OCI-LY1 (cell line): ENCODE data around the gene PPP1R9A.

Experiments
- H2AFZ ChIP-seq: fragments of 200-600 bp; sonication (generic), shearing (Covaris generic); 2 replicates; pipeline ENCODE4 v1.6.0; 2014; ENCODE audit warnings: antibody characterized with exemption, mild to moderate bottlenecking, low read length
- H3F3A ChIP-seq: fragments of 200-600 bp; sonication (generic), shearing (Covaris generic); 2 replicates; pipeline ENCODE4 v1.6.0; 2014; ENCODE audit warnings: mild to moderate bottlenecking, antibody characterized with exemption, low read length, moderate library complexity; ENCODE audit not compliant: insufficient read depth
- H3K27ac ChIP-seq: fragments of 200-600 bp; sonication (generic); 2 replicates; pipeline ENCODE4 v1.5.1; 2014; ENCODE audit warnings: low read length, mixed run types, mild to moderate bottlenecking, low read depth; ENCODE audit not compliant: poor library complexity, severe bottlenecking
- H3K27me3 ChIP-seq: fragments of 200-600 bp; sonication (generic); 2 replicates; pipeline ENCODE4 v1.6.0; 2014; ENCODE audit warnings: antibody characterized with exemption, mild to moderate bottlenecking, low read length, moderate library complexity; ENCODE audit not compliant: insufficient read depth
- H3K36me3 ChIP-seq: fragments of 200-600 bp; sonication (generic); 2 replicates; pipeline ENCODE4 v1.6.1; 2014; ENCODE audit warnings: mild to moderate bottlenecking, antibody characterized with exemption, low read length, moderate library complexity, mixed read lengths; ENCODE audit not compliant: insufficient read depth
- H3K4me1 ChIP-seq: fragments of 200-600 bp; sonication (generic); 2 replicates; pipeline ENCODE4 v1.5.1; 2014; ENCODE audit warnings: mild to moderate bottlenecking, low read length, moderate library complexity; ENCODE audit not compliant: insufficient read depth, severe bottlenecking
- H3K4me2 ChIP-seq: fragments of 200-600 bp; sonication (generic), shearing (Covaris generic); 2 replicates; pipeline ENCODE4 v1.6.1; 2014; ENCODE audit warnings: low read length
- H3K4me3 ChIP-seq: fragments of 200-600 bp; sonication (generic); 2 replicates; pipeline ENCODE4 v1.5.1; 2014; ENCODE audit warnings: low read length, low read depth, mild to moderate bottlenecking, mixed read lengths; ENCODE audit not compliant: poor library complexity, severe bottlenecking
- H3K79me2 ChIP-seq: fragments of 200-600 bp; shearing (Covaris generic); 2 replicates; pipeline ENCODE4 v1.6.1; 2016; ENCODE audit warnings: mixed run types, low read length, mixed read lengths; ENCODE audit not compliant: insufficient read depth
- H3K9ac ChIP-seq: fragments of 200-600 bp; sonication (generic), shearing (Covaris generic); 2 replicates; pipeline ENCODE4 v1.6.1; 2014; ENCODE audit warnings: mild to moderate bottlenecking, low read length, mixed read lengths
- H3K9me2 ChIP-seq: fragments of 200-600 bp; sonication (generic), shearing (Covaris generic); 2 replicates; pipeline ENCODE4 v1.6.1; 2014; ENCODE audit warnings: low read depth, mild to moderate bottlenecking, low read length, mixed read lengths
- H3K9me3 ChIP-seq: fragments of 200-600 bp; shearing (Covaris generic); 2 replicates; pipeline ENCODE4 v1.6.1; 2014; ENCODE audit warnings: low read length, mixed read lengths
- H4K20me1 ChIP-seq: fragments of 200-600 bp; sonication (generic), shearing (Covaris generic); 2 replicates; pipeline ENCODE4 v1.6.0; 2016; ENCODE audit warnings: mild to moderate bottlenecking, low read length; ENCODE audit not compliant: insufficient read depth
- EZH2 ChIP-seq: fragments of 200-600 bp; sonication (generic), shearing (Covaris generic); IDR thresholded peaks from 2 replicates; pipeline ENCODE4 v1.8.0; 2017; ENCODE audit warnings: borderline replicate concordance, mixed run types, mild to moderate bottlenecking, antibody characterized with exemption, low read length, moderate library complexity, mixed read lengths
- TF ChIP-seq, protein P1 (sequence below): fragments of 200-600 bp; sonication (generic), shearing (Covaris generic); IDR thresholded peaks from 2 replicates; pipeline ENCODE4 v1.5.1; 2017; ENCODE audit warnings: mild to moderate bottlenecking, antibody characterized with exemption, low read length, moderate library complexity, mixed read lengths

The PPP1R9A gene

DNA sequence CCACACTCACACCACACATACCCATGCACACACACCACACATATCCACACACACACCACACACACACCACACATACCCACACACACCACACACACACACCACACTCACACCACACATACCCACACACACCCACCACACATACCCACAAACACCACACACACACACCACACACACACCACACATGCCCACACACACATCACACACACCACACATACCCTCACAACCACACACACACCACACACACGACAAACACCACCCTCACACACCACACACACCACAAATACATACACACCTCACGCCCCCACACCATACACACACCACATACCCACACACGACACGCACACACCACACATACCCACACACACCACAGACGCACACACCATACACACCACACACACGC lies 297.2 kb downstream of the PPP1R9A start:
- H3F3A ChIP-seq: no peaks in the 10 kb centered on the region
- no peaks in the 10 kb centered on the region; the same call in 1 of the 2 replicates for H4K20me1 ChIP-seq
- no peak overlapping the region for H3K4me2 ChIP-seq
- no peak overlapping the region for H2AFZ ChIP-seq
- no peak overlapping the region for H3K9ac ChIP-seq
- no peak overlapping the region for H3K27ac ChIP-seq
- H3K9me3 ChIP-seq: no peaks in the 10 kb centered on the region
- H3K4me3 ChIP-seq: no peak overlapping the region
- TF ChIP-seq, protein P1, sequence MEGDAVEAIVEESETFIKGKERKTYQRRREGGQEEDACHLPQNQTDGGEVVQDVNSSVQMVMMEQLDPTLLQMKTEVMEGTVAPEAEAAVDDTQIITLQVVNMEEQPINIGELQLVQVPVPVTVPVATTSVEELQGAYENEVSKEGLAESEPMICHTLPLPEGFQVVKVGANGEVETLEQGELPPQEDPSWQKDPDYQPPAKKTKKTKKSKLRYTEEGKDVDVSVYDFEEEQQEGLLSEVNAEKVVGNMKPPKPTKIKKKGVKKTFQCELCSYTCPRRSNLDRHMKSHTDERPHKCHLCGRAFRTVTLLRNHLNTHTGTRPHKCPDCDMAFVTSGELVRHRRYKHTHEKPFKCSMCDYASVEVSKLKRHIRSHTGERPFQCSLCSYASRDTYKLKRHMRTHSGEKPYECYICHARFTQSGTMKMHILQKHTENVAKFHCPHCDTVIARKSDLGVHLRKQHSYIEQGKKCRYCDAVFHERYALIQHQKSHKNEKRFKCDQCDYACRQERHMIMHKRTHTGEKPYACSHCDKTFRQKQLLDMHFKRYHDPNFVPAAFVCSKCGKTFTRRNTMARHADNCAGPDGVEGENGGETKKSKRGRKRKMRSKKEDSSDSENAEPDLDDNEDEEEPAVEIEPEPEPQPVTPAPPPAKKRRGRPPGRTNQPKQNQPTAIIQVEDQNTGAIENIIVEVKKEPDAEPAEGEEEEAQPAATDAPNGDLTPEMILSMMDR: no peak
- TF ChIP-seq EZH2: no peak
- no peaks in the 10 kb centered on the region for H3K4me1 ChIP-seq
- H3K9me2 ChIP-seq: no peaks in the 10 kb centered on the region
- H3K79me2 ChIP-seq: no peaks in the 10 kb centered on the region
- no peaks in the 10 kb centered on the region for H3K27me3 ChIP-seq
- no peaks in the 10 kb centered on the region for H3K36me3 ChIP-seq

DNA sequence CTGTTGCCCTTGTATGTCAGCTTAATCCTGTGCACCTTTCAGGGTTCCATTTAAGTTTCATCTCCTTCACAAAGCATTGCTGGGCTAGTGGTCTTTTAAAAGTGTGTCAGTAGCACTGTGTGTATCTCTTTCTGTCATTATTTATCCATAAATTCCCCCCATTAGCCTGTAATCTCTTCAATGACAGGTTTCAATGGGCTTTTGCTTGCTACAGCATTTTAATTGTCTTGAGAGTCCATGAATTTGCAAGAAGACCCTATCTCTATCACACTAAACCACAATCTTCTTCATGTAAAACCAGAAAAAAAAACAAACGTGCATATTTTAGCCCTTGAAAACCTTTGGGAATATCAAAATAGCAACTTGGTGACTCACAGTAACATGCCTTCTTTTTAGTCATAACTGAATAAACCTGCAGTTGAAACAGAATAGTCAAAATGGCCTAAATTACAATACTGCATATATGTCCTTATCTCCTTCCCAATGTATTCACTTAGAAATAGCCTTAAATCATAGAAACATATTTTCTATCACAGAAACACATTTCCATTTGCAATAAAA lies 298.4 kb downstream of the PPP1R9A start:
- TF ChIP-seq, protein P1: no peak
- TF ChIP-seq EZH2: no peak
- no peaks in the 10 kb centered on the region; the same call in 1 of the 2 replicates for H4K20me1 ChIP-seq
- H3K9me3 ChIP-seq: no peaks in the 10 kb centered on the region
- no peak overlapping the region for H3K27ac ChIP-seq
- H3K4me3 ChIP-seq: no peak overlapping the region
- H2AFZ ChIP-seq: no peak overlapping the region
- H3K4me1 ChIP-seq: no peaks in the 10 kb centered on the region
- H3K9me2 ChIP-seq: no peaks in the 10 kb centered on the region
- H3K79me2 ChIP-seq: no peaks in the 10 kb centered on the region
- no peak overlapping the region for H3K4me2 ChIP-seq
- H3K36me3 ChIP-seq: no peaks in the 10 kb centered on the region
- no peaks in the 10 kb centered on the region for H3F3A ChIP-seq
- no peak overlapping the region for H3K9ac ChIP-seq
- H3K27me3 ChIP-seq: no peaks in the 10 kb centered on the region

DNA sequence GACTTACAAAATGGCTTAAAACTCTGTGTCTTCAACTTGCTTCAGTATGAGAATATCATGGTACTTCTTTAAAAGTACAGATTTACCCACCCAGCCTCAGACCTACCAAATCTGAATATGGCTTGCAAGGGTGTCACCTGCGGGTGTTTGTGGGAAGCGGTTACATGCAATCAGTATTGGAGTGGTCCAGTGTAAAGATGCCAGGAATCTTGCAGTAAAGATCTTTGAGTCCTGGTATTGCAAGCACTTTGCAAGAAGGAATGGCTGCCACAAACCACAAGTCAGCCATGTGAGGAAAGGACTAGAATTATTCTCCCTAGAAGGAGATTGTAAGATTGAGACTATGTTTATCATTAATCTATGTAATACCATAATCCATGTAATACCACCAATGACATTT lies 301.9 kb downstream of the PPP1R9A start:
- H3K9me2 ChIP-seq: no peaks in the 10 kb centered on the region
- no peaks in the 10 kb centered on the region for H3F3A ChIP-seq
- no peak overlapping the region for H3K9ac ChIP-seq
- no peak overlapping the region for H3K4me2 ChIP-seq
- no peaks in the 10 kb centered on the region for H4K20me1 ChIP-seq
- H3K4me3 ChIP-seq: no peak overlapping the region
- H3K4me1 ChIP-seq: no peaks in the 10 kb centered on the region
- H3K79me2 ChIP-seq: no peaks in the 10 kb centered on the region
- no peaks in the 10 kb centered on the region for H3K36me3 ChIP-seq
- no peaks in the 10 kb centered on the region for H3K27me3 ChIP-seq
- H2AFZ ChIP-seq: no peak overlapping the region
- H3K27ac ChIP-seq: no peak overlapping the region
- no peak for TF ChIP-seq EZH2
- no peaks in the 10 kb centered on the region for H3K9me3 ChIP-seq

DNA sequence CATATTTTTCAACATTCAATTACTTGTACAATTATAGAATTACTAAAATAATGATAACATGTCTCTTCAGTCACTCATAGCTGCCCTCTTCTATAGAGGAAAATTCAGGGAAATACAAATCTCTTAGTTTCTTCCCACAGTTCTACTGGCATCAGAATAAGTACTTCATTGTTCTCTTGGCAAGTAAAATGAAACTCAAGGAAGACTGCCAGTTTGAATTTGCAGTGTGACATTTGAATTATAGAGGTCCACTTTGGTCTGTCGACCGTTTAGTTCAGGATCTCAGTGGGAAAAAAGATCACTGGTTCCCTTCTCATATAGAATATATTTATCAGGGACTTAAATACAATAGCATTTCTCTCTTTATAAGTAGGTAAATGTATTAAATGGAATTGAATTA lies 302.4 kb downstream of the PPP1R9A start:
- H3K4me3 ChIP-seq: no peak overlapping the region
- no peak overlapping the region for H3K9ac ChIP-seq
- H3K4me1 ChIP-seq: no peaks in the 10 kb centered on the region
- no peak overlapping the region for H2AFZ ChIP-seq
- H3K27me3 ChIP-seq: no peaks in the 10 kb centered on the region
- no peak overlapping the region for H3K27ac ChIP-seq
- TF ChIP-seq, protein P1: no peak
- no peak for TF ChIP-seq EZH2
- no peaks in the 10 kb centered on the region for H3K9me3 ChIP-seq
- no peaks in the 10 kb centered on the region for H3K9me2 ChIP-seq
- no peaks in the 10 kb centered on the region for H3F3A ChIP-seq
- H3K79me2 ChIP-seq: no peaks in the 10 kb centered on the region
- no peak overlapping the region for H3K4me2 ChIP-seq
- H4K20me1 ChIP-seq: no peaks in the 10 kb centered on the region
- no peaks in the 10 kb centered on the region for H3K36me3 ChIP-seq
